Left renal cortex interstitium (tissue), 4 donors: Measurements from ENCODE around the gene NIN. TPM values are rescaled to one million over a fixed set of nuclear protein-coding genes. Genes with fewer than 3 reads are reported as not detected.

Source experiments
- DNase-seq, 4 donors: peaks; one replicate each; pipeline ENCODE4 v3.0.0-alpha.2; 2013; ENCODE audit warnings: low read depth in 4 of 4, low spot score in 2 of 4, missing footprints in 1 of 4
- polyA plus RNA-seq, 4 donors: library from polyadenylated mRNA; unstranded; fragments of 120-200 nt; gene quantifications; one replicate each; pipeline ENCODE4 v1.2.1, GENCODE V29; 2013; ENCODE audit not compliant: insufficient read length in 4 of 4

NIN gene
- polyA plus RNA-seq, 4 donors, result 27.3 to 39.7 (median 33.6) TPM

- no peak for DNase-seq
Measured at GRCh38 chr14:50769863-50770500, 61.0 kb downstream of the NIN start.

GRCh38 chr14:50768680-50769079 is 62.3 kb downstream of the NIN start:
- no peak for DNase-seq

GRCh38 chr14:50766338-50766886 is 64.5 kb downstream of the NIN start:
- no peak for DNase-seq

GRCh38 chr14:50763382-50764007 is 67.5 kb downstream of the NIN start:
- no peak for DNase-seq

GRCh38 chr14:50762931-50763300 is 68.0 kb downstream of the NIN start:
- DNase-seq, result no peak

GRCh38 chr14:50762001-50762930 is 68.7 kb downstream of the NIN start:
- no peak for DNase-seq

GRCh38 chr14:50759800-50760543 is 71.0 kb downstream of the NIN start:
- DNase-seq, result no peak

- DNase-seq, result no peak
Measured at GRCh38 chr14:50758945-50759344, 72.0 kb downstream of the NIN start.

- no peak for DNase-seq
Measured at GRCh38 chr14:50758305-50758704, 72.7 kb downstream of the NIN start.

- no peak for DNase-seq
Measured at GRCh38 chr14:50757702-50758101, 73.3 kb downstream of the NIN start.

- no peak for DNase-seq
Measured at GRCh38 chr14:50756300-50756699, 74.7 kb downstream of the NIN start.

GRCh38 chr14:50750323-50750722 is 80.6 kb downstream of the NIN start:
- no peak for DNase-seq

- no peak for DNase-seq
Measured at GRCh38 chr14:50745401-50746058, 85.4 kb downstream of the NIN start.

GRCh38 chr14:50744231-50744630 is 86.7 kb downstream of the NIN start:
- DNase-seq, result no peak

- DNase-seq, result no peak
Measured at GRCh38 chr14:50741567-50741966, 89.4 kb downstream of the NIN start.

GRCh38 chr14:50740856-50741255 is 90.1 kb downstream of the NIN start:
- no peak for DNase-seq

- DNase-seq, result no peak
Measured at GRCh38 chr14:50739186-50739585, 91.8 kb downstream of the NIN start.

- DNase-seq, result no peak
Measured at GRCh38 chr14:50736932-50737419, 94.0 kb downstream of the NIN start.

GRCh38 chr14:50734950-50735695 is 95.8 kb downstream of the NIN start:
- DNase-seq, result no peak
